ENCODE data around the gene STAM.
A peak's percentile ranks its signal among the peaks of the same experiment; 100 is the strongest.

STAM gene

GRCh38 chr10:17733620-17734019, 89.7 kb downstream of the STAM start:
- DNase-seq, result no peak

- no peak for DNase-seq
These were observed 90.6 kb downstream of the STAM start for GRCh38 chr10:17734432-17735080.

- no peak for DNase-seq
These were observed 91.4 kb downstream of the STAM start for GRCh38 chr10:17735166-17735941.

GRCh38 chr10:17736223-17736622, 92.3 kb downstream of the STAM start:
- no peak for DNase-seq

GRCh38 chr10:17737027-17737965, 93.3 kb downstream of the STAM start:
- DNase-seq, result peak; percentile 47

GRCh38 chr10:17740668-17741067, 96.7 kb downstream of the STAM start:
- no peak for DNase-seq

- peak; percentile 75 for DNase-seq
These were observed 99.0 kb downstream of the STAM start for GRCh38 chr10:17742918-17743317.

- DNase-seq, result no peak
These were observed 99.5 kb downstream of the STAM start for GRCh38 chr10:17743437-17743836.

- no peak for DNase-seq
These were observed 100.5 kb downstream of the STAM start for GRCh38 chr10:17744341-17744861.

- DNase-seq, result no peak
These were observed 104.1 kb downstream of the STAM start for GRCh38 chr10:17747883-17748550.

GRCh38 chr10:17749890-17750289, 105.9 kb downstream of the STAM start:
- DNase-seq, result no peak

- no peak for DNase-seq
These were observed 108.0 kb downstream of the STAM start, which contains the start of gene TMEM236 for GRCh38 chr10:17751781-17752445. TMEM236 (plus strand) TSS chr10:17752201; CDS start chr10:17752296, 95 bp downstream.

GRCh38 chr10:17756557-17757217, 112.7 kb downstream of the STAM start:
- peak; percentile 7 for DNase-seq

GRCh38 chr10:17758200-17758599, 114.2 kb downstream of the STAM start:
- DNase-seq, result no peak

GRCh38 chr10:17758896-17759295, 114.9 kb downstream of the STAM start:
- DNase-seq, result no peak

- no peak for DNase-seq
These were observed 120.2 kb downstream of the STAM start for GRCh38 chr10:17764142-17764541.

- no peak for DNase-seq
These were observed 121.7 kb downstream of the STAM start for GRCh38 chr10:17765602-17766001.

Data from CD4-positive, alpha-beta T cell treated with Interleukin-17A for 1 hour (primary cell).